Measurements from ENCODE around the gene SNAP23.

SNAP23 gene

DNA sequence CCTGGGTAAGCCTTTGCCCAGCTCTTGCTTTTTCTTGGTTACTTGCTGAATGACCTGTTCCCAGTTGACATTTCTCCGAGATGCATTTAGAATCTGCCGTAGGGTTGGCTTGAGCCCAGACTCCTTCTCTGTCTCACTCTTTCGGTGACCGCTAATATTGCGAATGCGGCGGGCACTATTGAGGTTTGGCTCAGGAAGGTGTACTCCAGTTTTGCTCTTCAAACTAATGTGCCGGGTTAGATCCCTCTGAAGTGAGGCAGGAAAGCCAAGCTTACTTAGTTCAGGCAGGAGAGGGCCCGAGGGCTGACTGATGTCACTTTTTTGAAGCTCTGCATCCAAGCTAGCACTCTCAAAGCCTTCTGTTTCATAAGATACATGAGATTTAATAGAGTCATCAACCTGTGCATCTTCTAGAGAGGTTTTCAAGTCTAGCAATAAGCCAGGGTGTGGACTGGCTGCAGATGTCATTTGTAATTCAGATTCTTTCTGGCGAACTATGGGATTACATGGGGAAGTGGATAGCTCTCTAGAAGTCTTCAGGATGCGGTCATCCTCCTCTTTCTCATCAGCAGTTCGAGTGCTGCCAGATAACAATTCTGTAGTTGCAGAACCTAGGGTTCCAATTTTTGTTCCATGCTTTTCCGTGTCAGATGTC, 45.5 kb upstream of the SNAP23 start:
- no peaks in the 10 kb centered on the region for H3K9me3 ChIP-seq (ENCODE audit: low read length)
- H4K20me1 ChIP-seq (ENCODE audit: insufficient read depth, low read length) = no peaks in the 10 kb centered on the region
- H3K36me3 ChIP-seq (ENCODE audit: insufficient read depth, low read length) = peaks cover 97% of the 10 kb centered on the region
- TF ChIP-seq, protein P1, sequence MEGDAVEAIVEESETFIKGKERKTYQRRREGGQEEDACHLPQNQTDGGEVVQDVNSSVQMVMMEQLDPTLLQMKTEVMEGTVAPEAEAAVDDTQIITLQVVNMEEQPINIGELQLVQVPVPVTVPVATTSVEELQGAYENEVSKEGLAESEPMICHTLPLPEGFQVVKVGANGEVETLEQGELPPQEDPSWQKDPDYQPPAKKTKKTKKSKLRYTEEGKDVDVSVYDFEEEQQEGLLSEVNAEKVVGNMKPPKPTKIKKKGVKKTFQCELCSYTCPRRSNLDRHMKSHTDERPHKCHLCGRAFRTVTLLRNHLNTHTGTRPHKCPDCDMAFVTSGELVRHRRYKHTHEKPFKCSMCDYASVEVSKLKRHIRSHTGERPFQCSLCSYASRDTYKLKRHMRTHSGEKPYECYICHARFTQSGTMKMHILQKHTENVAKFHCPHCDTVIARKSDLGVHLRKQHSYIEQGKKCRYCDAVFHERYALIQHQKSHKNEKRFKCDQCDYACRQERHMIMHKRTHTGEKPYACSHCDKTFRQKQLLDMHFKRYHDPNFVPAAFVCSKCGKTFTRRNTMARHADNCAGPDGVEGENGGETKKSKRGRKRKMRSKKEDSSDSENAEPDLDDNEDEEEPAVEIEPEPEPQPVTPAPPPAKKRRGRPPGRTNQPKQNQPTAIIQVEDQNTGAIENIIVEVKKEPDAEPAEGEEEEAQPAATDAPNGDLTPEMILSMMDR (IDR thresholded peaks at IDR 0.05; ENCODE audit: low read length) = no peak
- no peak for TF ChIP-seq EZH2 (IDR thresholded peaks at IDR 0.05; ENCODE audit: borderline replicate concordance, low read length)
- no peaks in the 10 kb centered on the region for H3K27me3 ChIP-seq (ENCODE audit: insufficient read depth, low read length)
- H3K79me2 ChIP-seq (ENCODE audit: insufficient read depth, low read length) = peaks cover 48% of the 10 kb centered on the region
- H3K9me2 ChIP-seq (ENCODE audit: low read depth, low read length) = no peaks in the 10 kb centered on the region
- H3K4me3 ChIP-seq (ENCODE audit: low read depth, low read length, poor library complexity, severe bottlenecking) = no peak overlapping the region
- no peak overlapping the region for H3K9ac ChIP-seq (ENCODE audit: low read length)
- H3K4me2 ChIP-seq (ENCODE audit: low read length) = peak overlapping the region; percentile 33; the same call in 1 of the 2 replicates
- no peak overlapping the region for H3K27ac ChIP-seq (ENCODE audit: low read depth, low read length, poor library complexity, severe bottlenecking)
- H3F3A ChIP-seq (ENCODE audit: insufficient read depth, low read length) = no peaks in the 10 kb centered on the region
- H2AFZ ChIP-seq (ENCODE audit: low read length) = no peak overlapping the region
- peaks cover 31% of the 10 kb centered on the region for H3K4me1 ChIP-seq (ENCODE audit: insufficient read depth, low read length, severe bottlenecking)

DNA sequence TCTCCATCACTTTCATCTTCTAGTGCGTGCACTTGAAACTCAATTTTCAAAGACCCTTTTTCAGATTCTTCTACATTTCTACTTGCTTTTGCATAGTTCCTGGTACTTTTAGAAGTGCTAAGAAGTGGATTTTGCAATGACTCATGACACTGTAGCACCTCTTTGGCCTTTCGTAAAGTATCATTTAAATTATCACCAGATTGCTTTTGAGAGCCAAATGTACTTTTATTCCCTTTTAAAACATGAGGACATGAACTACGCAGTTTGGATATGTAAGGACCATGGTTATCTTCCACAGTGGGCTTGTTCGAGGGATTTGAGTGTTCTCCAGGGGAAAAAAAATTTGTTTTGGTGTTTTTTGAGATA, 45.0 kb upstream of the SNAP23 start:
- Histone ChIP-seq H3K9ac (ENCODE audit: low read length) (no peak overlapping the region), H3K4me3 (ENCODE audit: low read depth, low read length, poor library complexity, severe bottlenecking) (no peak overlapping the region), H3K4me2 (ENCODE audit: low read length) (no peak overlapping the region), H3K9me2 (ENCODE audit: low read depth, low read length) (no peaks in the 10 kb centered on the region), H2AFZ (ENCODE audit: low read length) (no peak overlapping the region), H3F3A (ENCODE audit: insufficient read depth, low read length) (no peaks in the 10 kb centered on the region), H3K27ac (ENCODE audit: low read depth, low read length, poor library complexity, severe bottlenecking) (no peak overlapping the region), H3K79me2 (ENCODE audit: insufficient read depth, low read length) (peaks cover 53% of the 10 kb centered on the region), H4K20me1 (ENCODE audit: insufficient read depth, low read length) (no peaks in the 10 kb centered on the region), H3K4me1 (ENCODE audit: insufficient read depth, low read length, severe bottlenecking) (peaks cover 36% of the 10 kb centered on the region), H3K27me3 (ENCODE audit: insufficient read depth, low read length) (no peaks in the 10 kb centered on the region), H3K9me3 (ENCODE audit: low read length) (no peaks in the 10 kb centered on the region), H3K36me3 (ENCODE audit: insufficient read depth, low read length) (peaks cover 95% of the 10 kb centered on the region)
- no peak for TF ChIP-seq EZH2 (IDR thresholded peaks at IDR 0.05; ENCODE audit: borderline replicate concordance, low read length)
- TF ChIP-seq, protein P1 (IDR thresholded peaks at IDR 0.05; ENCODE audit: low read length) = no peak

DNA sequence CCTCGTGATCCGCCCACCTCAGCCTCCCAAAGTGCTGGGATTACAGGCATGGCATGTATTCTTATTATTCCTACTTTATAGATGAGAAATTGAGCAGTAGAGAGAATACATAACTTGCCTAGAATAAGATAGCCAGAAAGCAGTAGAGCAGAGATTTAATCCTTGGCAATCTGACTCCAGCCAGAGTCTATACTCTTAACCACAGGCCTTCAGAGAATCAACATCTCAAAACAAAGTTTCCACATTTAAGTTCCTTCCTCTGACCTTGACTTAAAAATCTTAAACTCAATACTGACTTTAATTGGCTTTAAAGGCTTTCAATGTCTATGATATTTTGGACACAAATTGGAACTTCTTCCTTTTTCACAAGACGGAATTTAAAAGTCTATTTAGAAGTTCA, 41.6 kb upstream of the SNAP23 start:
- Histone ChIP-seq H3F3A (ENCODE audit: insufficient read depth, low read length) (no peaks in the 10 kb centered on the region), H3K27ac (ENCODE audit: low read depth, low read length, poor library complexity, severe bottlenecking) (no peak overlapping the region), H3K36me3 (ENCODE audit: insufficient read depth, low read length) (peaks cover 63% of the 10 kb centered on the region), H3K4me3 (ENCODE audit: low read depth, low read length, poor library complexity, severe bottlenecking) (no peak overlapping the region), H2AFZ (ENCODE audit: low read length) (no peak overlapping the region), H3K27me3 (ENCODE audit: insufficient read depth, low read length) (no peaks in the 10 kb centered on the region), H3K9me3 (ENCODE audit: low read length) (no peaks in the 10 kb centered on the region), H3K9me2 (ENCODE audit: low read depth, low read length) (no peaks in the 10 kb centered on the region), H3K4me2 (ENCODE audit: low read length) (no peak overlapping the region), H3K4me1 (ENCODE audit: insufficient read depth, low read length, severe bottlenecking) (peaks cover 68% of the 10 kb centered on the region), H3K79me2 (ENCODE audit: insufficient read depth, low read length) (peaks cover 63% of the 10 kb centered on the region), H3K9ac (ENCODE audit: low read length) (no peak overlapping the region), H4K20me1 (ENCODE audit: insufficient read depth, low read length) (no peaks in the 10 kb centered on the region)
- no peak for TF ChIP-seq EZH2 (IDR thresholded peaks at IDR 0.05; ENCODE audit: borderline replicate concordance, low read length)
- TF ChIP-seq, protein P1 (IDR thresholded peaks at IDR 0.05; ENCODE audit: low read length) = no peak
